NCI-H1417 treated with DMSO at 0.1 percent for 48 hours (cell line): ENCODE data around the gene FAM3C.

ENCODE experiments used
- DNase-seq: peaks from one replicate; lab custom pipeline; 2025; lab: John Stamatoyannopoulos, UW

The FAM3C gene

GRCh38 chr7:121410829-121411596 is 14.9 kb upstream of the FAM3C start:
- no peak for DNase-seq

- DNase-seq, result no peak
These were observed 10.8 kb upstream of the FAM3C start for GRCh38 chr7:121406944-121407343.

GRCh38 chr7:121406461-121406860 is 10.4 kb upstream of the FAM3C start:
- DNase-seq, result no peak

GRCh38 chr7:121404348-121404747 is 8.2 kb upstream of the FAM3C start:
- no peak for DNase-seq

GRCh38 chr7:121402701-121403100 is 6.6 kb upstream of the FAM3C start:
- DNase-seq, result no peak

GRCh38 chr7:121401896-121402295 is 5.8 kb upstream of the FAM3C start:
- DNase-seq, result no peak

GRCh38 chr7:121398246-121398645 is 2.1 kb upstream of the FAM3C start:
- no peak for DNase-seq

- DNase-seq, result no peak
These were observed 1.7 kb upstream of the FAM3C start for GRCh38 chr7:121397822-121398221.

GRCh38 chr7:121397361-121397760 is 1.3 kb upstream of the FAM3C start:
- no peak for DNase-seq

- no peak for DNase-seq
These were observed 581 bp downstream of the FAM3C start for GRCh38 chr7:121395494-121395960.

GRCh38 chr7:121394709-121395140 is 1.4 kb downstream of the FAM3C start:
- DNase-seq, result no peak

- DNase-seq, result no peak
These were observed 3.1 kb downstream of the FAM3C start for GRCh38 chr7:121393005-121393366.

- no peak for DNase-seq
These were observed 3.7 kb downstream of the FAM3C start for GRCh38 chr7:121392277-121393004.

- DNase-seq, result no peak
These were observed 4.4 kb downstream of the FAM3C start for GRCh38 chr7:121391686-121392085.

- DNase-seq, result no peak
These were observed 5.5 kb downstream of the FAM3C start for GRCh38 chr7:121390617-121391016.

- no peak for DNase-seq
These were observed 6.0 kb downstream of the FAM3C start for GRCh38 chr7:121390109-121390508.

- DNase-seq, result no peak
These were observed 7.2 kb downstream of the FAM3C start for GRCh38 chr7:121388950-121389349.

- no peak for DNase-seq
These were observed 10.3 kb downstream of the FAM3C start for GRCh38 chr7:121385800-121386179.

GRCh38 chr7:121385056-121385799 is 10.9 kb downstream of the FAM3C start:
- no peak for DNase-seq

GRCh38 chr7:121384265-121384664 is 11.8 kb downstream of the FAM3C start:
- no peak for DNase-seq

- no peak for DNase-seq
These were observed 12.7 kb downstream of the FAM3C start for GRCh38 chr7:121383235-121383910.

- no peak for DNase-seq
These were observed 13.6 kb downstream of the FAM3C start for GRCh38 chr7:121382473-121382872.
